Anterior cingulate cortex (tissue), 58 donors: Measurements from ENCODE around the gene CDH20.

Experiments
- DNase-seq, 58 donors: peaks; one replicate each; lab custom pipeline; 2025; lab: John Stamatoyannopoulos, UW

CDH20 gene

DNA sequence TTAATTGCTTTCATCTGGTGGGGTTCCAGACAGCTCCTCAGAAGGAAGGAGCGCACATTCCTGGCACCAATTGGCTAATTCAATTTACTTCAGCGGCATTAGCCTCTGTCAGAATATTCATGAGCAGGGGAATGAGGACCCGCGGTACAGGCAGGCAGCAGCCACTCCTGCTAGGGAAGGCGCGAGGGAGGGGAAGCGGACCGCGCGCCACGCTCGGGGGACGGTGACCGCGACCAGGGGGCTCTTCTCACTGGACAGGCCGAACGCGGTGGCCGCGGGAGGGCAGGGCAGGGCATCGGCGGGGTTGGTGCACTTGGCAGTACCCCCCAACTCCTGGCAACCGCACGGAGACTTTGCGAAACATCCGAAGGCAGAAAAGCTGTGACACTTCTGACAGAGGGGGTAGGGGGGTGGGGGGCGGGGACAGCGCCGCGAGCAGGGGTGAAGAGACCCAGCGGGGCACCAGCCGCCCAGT, at the start of gene CDH20:
CDH20 (plus strand) TSS at position 160 of the 475 bp plus-strand sequence.
- DNase-seq: peak in 51 of 58 donors; percentile 10 to 76 (median 47)

DNA sequence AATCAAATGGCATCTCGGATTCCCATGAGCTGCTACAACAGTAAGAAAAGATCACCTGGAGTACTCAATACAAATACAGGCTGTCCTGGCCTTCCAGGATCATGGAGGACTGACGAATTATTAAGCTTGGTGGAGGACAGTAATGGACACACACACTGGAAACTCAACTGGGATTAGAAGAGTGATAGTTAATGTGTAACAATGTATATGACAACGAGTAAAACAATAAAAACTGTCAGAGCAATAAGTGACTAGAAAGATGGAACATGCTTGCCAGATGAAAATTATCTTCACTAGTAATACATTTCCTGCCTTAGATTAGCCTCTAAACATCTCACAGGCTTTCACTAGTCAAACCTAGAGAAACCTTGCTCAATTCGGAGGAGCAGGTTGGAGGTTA, 49.2 kb upstream of the CDH20 start:
- DNase-seq: no peak

DNA sequence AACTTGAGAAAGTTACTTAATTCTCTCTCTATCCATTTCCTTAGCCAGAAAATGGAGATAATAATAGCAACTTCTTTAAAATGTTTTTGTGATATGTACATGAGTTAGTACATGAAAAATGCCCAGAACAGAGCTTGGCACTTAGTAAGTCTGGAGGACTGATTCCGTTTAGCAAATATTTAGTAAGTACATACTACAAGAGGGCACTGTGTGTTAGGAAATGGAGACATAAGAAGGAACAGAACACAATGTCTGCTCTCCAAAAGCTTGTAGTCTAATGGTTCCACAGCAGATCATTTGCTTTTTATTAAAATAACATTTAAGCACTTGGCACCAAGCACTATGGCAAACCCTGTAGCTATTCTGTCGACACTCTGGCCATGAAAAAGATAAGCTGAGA, 47.5 kb upstream of the CDH20 start:
- no peak for DNase-seq

DNA sequence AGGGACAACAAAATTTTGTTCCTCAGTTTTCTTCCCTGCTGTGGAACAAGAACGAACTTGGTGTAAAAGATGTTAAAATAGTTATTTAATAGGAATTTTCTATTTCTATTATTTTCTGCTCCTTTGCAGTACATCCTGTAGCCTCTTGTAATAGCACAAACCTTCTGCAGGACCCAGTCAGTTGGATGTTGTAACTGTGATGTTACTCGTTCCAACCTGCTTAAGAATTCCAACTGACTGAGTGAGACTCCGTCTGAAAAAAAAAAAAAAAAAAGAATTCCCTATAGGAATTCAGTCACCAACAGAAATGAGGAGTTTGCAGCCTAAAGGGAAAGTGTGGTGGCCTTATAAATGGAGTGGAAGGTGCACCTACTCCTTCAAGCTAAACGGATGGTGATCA, 46.4 kb upstream of the CDH20 start:
- DNase-seq: no peak

DNA sequence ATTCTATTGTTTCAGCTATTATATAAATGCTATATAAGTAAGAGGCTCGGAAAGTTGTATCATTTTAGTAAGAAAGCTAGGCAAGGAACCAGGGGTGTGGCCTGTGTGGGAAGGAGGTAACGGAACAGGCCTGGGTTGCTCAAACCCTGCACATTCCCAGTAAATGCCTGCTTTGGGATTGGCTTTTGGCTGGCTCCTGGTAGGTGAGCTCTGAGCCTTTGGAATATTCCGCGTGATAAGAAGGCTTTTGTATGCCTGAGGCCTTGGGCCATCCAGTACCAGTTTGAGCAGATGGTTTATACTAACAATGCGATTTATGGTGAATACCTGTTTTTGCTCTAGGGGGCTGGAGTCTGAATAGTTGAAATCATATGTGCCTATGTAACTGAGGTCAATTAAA, 42.6 kb upstream of the CDH20 start:
- DNase-seq: no peak

DNA sequence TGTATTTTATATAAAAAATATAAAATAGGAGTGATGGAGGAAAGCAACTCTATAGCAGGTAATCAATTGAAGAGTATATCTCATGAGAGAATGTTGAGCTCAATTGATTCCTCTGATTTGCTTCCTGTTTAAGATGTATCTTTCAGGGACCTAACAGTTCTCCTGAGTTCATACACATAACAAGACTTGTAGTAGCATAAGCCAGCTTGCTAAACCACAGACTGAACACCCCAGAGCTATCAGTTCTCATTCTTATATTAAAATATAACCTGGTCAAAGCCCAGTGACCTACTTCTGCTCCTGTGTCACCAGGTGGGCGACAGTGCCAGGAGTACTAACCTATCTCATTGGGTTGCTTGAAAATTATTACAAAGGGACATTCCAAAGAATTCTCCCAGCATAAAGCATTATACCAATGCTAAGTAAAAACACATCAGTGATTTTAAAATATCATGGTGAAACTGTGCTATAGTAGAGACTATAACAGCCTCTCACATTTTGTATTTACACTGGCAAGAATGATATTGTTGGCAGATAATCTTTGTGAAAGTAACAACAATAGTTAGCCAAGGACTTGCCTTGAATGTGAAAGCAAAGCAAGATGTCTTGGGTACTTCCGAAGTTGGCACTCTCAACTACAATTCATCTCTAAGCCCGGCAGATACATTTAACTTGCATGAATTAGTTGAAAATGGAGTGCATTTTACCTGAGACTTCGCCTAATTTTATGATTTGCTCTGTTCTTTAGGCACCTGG, 40.8 kb upstream of the CDH20 start:
- no peak for DNase-seq

DNA sequence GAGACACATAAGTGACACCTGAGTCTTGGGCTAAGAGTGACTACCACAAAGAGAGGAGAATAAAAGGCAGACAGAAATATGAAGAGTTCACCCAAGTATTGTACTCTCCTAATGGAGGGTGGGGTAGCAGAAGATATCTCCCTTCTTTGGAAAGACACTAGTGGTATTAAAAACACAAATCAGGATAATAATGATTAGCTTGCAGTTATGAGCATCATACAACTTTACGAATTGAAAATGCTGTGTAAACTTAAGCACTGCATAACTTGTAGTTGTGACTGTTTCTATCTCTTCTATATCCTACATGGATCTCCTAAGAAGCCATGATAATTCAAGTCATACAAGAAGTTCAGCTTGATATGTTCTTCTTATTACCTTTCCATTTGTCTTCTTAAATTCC, 38.1 kb upstream of the CDH20 start:
- DNase-seq: no peak

DNA sequence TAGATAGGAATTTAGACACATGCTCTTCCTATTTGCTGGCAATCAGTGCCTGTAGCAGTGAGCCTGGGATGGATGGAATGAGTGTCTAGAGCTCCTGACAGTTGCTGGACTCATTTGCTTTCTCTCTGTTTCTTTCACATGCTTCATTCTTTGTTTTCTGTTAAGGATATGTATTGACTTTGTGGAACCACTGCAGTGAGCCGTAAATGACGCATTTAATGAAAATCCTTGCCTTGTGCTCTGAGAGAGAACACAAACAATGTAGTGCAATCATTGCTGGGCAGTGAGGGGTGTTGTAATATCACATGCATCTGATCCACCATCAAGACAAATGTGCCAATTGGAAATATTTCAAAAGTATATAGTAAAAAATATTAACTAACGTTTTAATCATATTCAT, 25.2 kb upstream of the CDH20 start:
- peak in 1 of 58 donors; percentile 12 for DNase-seq

DNA sequence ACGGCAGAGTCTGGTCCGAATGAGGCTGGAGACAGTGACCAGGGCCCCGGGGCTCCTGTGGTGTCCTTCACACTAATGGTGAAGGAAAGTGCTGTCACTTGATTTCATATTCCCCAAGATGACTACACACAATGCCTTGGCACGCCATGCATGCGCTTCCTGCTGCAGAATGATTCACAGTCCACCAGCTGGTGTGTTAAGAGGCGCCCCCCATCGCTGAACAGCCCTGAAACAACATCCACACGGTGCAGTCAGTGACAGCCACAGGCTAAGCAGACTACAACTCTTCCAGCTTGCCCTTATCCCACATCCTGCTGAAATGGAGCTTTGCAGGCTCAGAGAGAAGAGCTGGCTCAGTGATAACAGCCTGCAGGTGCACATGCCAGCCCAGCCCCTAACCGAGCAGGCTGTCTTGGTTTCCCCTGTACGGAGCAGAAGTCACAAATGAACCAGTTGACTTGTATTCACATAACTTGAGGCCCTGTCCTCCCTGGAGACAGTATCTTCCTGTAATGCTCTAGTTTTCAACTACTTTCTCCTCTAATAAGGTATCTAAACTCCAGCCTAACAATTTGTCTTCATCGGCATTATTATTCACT, 24.3 kb upstream of the CDH20 start:
- peak in 52 of 58 donors; percentile 1 to 73 (median 28) for DNase-seq

DNA sequence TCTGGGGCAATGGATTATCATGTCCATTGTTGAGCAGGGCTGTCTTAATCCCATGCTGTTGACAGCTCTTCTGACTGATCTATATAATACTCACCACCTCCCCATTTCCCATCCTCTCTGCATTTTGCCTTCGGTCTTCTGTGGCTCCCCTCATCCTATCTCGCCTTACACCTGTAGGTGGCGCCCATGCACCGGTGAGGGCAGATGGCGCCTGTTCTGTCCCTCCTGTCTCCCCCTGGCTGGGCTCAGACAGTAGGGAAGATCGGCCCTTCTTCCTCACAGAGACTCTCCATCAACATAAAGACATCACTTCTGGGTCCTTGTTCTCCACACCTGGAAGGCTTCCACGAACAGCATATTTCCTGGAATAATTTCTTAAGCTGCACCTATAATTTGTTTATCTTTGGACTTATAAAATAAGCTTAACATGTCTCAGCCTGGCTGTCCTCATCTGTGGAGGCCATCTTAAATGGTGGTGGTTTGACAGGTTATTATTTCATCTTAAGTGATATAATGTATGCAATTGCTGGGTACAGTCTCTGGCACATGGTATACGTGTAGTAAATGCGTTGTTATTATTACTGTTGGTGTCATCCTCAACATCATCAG, 10.9 kb upstream of the CDH20 start:
- peak in 54 of 58 donors; percentile 1 to 82 (median 60) for DNase-seq

DNA sequence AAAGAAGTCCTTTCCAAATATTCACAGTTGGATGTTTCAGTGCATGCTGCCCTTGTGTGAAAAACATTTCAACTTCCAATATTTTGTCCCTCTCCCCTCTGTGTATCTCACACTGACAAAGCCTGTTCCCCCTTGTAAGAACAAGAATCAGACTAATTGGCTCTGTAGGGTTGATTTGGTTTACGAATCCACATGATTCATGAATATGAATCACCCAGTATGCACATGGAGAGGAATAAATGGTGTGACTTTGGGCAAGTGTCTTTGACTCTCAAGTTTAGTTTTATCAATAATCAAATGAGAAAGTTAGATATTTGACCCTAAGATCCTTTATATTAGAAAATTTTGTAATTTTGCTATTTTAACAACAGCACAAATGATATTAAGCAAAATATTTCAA, 9.3 kb upstream of the CDH20 start:
- DNase-seq: no peak

DNA sequence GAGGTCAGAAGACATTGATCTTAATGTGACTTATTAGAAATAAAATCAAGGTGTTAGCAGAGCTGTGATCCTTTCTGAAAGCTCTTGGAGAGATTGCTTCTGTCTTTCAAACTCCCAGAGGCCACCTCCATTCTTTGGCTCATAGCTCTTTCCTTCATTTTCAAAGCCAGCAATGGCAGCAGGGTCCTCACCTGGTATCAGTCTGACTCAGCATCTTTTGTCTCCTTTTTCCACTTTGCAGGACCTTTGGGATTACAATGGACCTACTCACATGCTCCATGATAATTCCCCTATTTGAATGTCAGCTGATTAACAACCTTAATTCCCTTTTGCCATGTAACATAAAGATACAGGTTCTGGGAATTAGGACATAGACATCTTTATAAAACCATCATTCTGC, 6.8 kb upstream of the CDH20 start:
- no peak for DNase-seq

DNA sequence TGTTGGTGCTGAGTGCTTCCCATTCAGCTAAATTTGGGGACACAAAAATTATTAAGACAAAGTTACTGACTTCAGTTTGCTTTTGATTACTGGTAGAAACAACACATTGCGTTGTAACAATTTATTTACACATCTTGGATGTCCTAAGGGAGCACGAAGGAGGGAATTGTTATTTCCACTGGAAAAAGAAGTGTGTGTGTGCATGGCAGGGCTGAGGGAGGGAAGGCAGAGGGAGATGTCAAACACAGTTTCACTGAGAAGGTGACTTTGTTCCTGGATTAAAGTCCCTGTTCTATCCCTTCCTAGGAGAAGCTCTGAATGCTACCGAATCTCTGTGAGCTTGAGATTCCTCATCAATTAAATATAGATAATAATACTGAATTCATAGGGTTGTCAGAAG, 3.8 kb upstream of the CDH20 start:
- peak in 5 of 58 donors; percentile 5 to 59 (median 20) for DNase-seq

DNA sequence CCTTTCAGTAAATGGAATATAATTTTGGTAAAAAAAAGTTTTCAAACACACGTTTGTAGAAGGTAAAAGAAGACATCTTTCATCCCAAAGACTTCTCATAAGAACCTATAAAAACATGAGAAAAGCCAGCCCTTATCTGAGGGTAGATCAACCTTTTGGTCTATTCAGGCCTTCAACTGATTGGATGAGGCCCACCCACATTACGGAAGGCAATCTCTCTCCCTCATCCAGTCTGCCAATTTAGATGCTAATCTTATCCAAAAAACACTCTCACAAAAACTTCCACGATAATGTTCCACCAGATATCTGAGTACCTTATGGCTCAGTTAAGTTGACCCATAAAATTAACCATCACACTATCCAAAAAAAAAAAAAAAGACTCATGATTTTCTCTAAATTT, 2.2 kb upstream of the CDH20 start:
- no peak for DNase-seq

DNA sequence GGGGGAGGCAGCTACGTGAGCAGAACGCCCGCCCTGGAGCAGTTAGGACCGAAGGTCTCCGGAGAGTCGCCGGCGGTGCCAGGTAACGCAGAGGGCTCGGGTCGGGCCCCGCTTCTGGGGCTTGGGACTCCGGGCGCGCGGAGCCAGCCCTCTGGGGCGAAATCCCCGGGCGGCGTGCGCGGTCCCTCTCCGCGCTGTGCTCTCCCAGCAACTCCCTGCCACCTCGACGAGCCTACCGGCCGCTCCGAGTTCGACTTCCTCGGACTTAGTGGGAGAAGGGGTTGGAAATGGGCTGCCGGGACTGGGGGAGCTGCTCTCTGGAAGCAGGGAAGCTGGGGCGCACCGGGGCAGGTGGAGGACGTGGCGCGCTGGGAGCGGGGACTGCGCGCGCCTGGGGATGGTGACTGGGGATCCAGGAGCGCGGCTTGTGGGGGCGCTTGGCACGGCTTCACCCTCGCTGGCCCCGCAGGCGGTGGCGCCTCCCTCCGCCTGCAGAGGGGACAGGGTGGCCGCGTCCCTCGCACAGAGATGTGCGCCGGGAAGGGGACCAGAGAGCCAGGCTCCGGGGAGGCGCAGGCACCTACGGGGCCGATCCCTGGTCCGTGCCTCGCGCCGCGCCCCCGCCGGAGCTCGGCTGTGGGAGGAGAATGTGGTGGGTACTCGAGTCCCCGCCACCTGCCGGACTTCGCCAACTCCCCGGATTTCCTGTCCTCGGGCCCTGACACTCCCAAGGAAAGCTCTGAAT, 688 bp downstream of the CDH20 start:
- DNase-seq: peak in 47 of 58 donors; percentile 24 to 80 (median 64)

DNA sequence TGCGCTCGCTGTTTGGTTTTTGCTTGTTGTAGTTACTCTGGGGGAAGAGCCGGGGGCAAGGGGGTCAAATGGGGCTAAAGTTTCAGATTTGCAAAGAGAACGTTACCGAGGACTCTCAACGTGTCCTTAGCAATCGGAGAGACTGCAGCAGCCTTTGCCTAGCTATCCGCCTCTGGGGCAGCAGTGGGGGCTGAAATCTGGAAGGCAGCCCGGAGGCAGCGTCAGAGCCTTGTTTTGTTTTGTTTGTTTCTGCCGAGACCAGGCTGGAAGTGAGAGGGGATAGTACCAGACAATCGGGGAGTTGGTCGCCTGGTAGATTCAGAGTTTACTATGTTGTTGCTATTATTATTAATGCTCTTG, 1.2 kb downstream of the CDH20 start:
- peak in 53 of 58 donors; percentile 20 to 82 (median 66) for DNase-seq

DNA sequence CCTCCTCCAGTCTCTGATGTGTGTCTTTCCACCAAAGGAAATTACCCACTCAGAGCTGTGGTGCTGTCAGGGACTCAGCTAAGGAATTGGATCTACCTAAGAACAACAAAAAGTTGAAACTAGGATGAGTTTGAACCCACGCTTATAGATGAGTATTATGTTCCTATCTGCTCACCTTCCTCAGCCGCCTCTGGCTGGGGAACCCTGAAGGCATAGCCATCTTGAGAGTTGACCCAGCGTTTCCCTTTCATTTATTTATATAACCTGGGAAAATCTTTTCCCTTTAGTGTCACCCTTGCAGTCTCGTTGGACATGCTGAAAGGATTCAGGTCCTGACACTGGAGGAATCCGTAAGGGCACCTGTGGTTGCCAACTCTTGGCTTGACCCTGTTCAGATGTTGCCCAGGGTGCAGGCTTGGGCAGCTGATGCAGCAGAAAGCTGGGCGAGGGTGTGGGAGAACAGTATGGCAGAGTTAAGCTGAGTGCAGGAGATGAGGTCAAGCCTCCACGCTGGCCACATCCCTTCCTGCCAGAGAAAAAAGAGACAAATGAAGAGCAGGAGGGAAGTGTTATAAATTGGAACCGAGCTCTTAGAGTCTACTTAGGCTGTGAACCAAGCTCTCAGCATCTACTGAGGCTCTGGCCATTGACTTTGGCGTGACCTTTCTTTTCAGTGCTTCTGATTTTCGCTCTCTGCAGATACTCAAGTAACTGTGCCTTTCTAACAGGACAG, 1.9 kb downstream of the CDH20 start:
- peak in 43 of 58 donors; percentile 2 to 72 (median 35) for DNase-seq

DNA sequence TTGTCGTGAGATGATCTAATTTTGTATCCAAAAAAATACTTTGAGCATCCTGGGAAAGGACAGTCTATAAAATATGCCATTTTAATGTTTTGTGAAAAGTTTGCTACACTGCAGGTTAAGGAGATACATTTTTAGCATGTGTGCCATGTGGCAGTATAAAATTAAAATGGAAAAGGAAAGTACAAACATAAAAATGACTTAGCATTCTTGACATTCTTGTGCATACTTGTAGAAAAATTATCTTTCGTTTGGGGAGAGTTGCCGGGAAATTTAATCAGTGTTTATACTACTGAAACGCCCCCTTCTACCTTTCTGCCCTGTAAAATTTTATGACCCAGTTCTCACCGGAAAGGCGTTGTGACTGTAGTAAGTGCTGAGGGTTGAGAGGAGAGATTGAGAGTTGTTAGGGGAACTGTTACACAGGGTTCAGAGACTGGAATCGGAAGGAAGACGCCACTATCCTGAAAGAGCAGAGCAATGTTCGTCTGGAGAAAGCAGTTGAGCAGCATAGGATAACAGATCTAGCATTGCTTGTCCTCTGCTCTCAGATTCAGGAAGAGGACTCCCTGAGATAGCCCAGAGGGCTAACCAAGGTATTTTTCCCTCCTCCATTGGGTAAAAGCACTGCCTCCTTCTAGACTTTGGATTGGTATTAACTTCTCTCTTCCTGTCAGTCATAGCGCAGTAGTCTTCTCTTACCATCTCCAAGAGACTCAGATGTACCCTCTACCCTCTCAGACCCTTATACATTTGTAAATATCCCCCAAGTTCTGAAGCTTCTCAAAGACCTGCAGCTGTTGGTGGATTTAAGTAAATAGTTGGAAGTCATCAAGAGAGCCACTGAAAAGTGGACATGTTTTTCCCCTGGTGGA, 2.7 kb downstream of the CDH20 start:
- DNase-seq: peak in 19 of 58 donors; percentile 1 to 60 (median 17)

DNA sequence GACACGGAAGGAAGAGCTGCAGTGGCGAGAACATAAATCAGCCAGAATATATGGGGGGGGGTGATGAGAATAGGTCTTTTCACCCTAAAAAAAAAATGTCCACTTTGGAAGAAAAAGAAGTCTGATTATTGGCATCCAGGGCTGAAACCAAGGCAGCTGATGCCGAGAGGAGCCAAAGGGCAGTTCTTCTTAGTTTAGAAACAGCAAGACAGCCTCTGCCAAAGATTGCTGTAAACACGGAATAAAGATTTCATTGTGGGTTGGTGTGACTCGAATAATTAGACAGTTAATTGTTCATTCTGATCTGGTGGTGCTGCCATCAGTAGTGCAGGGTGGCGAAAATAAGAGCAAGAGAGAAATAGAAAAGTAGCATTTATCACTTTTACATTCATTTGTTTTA, 3.5 kb downstream of the CDH20 start:
- DNase-seq: peak in 49 of 58 donors; percentile 4 to 95 (median 56)
